Non-pigmented ciliary epithelial cell (primary cell): Measurements from ENCODE around the gene ZNF681.
"Not testable (repeated sequence)": the region's sequence is repeated elsewhere in the genome, so short reads cannot be mapped to it uniquely, and the experiment has no call there.

ENCODE experiments used
- DNase-seq: peaks from one replicate; pipeline ENCODE4 v3.0.0-alpha.2; 2010; ENCODE audit warnings: low read depth

Gene ZNF681

DNA sequence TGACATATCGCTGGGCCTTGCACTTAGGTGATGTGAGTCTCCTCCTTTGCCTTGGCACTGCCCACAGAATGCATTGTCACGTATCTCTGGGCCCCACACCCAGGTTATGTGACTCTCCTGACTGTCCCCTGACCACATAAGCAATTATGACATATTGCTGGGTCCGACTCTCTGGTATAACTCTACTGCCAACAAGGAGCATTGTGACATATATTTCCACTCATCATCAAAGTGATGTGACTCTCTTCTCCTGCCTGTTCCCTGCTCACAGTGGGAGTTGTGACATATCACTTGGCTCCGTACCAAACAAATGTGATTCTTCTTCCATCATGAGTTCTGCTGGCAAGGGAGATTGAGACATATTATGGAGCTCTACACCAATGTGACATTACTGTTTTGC, 15.4 kb upstream of the ZNF681 start:
- DNase-seq: no peak

DNA sequence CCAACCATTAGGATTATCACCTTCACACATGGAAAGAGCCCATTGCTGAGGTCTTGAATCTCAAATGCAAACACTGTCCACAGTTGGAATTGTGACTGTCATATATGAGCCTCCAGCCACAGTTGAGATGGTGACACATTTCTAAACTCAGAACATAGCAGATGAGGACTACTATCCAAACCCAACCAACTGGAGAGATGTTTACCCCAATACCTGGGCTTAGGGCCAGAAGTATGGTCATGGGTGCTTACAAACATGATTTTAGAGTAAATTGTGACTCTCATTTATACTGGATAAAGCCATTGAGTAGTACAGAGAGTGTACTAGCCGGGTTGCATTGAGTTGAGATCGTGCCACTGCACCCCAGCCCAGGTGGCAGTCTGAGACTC, 14.0 kb upstream of the ZNF681 start:
- DNase-seq: no peak

DNA sequence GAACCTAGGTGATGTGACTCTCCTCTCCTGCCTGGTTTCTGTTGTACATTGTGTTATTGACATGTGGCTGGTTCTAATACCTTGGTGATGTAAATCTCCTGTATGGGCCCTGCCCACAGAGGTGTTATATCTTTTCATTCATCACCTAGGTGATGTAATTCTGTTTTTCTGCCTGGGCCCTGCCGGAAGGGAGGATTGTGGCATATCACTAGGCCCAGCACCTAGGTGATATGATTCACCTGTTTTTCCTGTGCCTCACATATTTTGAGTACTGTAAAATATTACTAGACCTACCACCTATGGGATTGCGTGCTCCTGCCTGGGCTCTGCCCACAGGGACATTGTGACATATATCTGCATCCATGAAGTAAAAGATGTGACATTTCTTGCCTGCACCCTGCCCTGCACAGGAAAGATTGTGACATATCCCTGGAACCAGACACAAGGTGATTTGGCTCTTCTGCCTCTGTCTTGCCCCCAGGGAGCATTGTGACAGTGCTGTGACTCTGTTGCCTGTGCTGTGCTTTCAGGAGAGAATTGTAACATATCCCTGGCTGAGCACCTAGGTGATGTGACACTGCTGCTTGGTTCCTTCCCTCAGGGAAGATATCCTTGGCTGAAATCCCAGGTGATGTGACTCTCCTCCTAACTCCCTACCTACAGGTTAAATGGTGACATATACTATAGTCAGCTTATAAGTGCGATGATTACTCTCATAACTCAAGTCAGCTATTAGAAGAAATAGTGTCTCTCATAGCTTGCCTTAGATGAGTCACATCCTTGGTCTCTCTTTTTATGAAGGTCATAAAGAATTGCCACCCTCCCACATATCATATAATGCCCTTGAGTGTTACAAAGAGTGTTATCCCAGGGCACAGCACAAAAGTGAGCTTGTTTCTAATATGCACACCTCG, 13.3 kb upstream of the ZNF681 start:
- no peak for DNase-seq

DNA sequence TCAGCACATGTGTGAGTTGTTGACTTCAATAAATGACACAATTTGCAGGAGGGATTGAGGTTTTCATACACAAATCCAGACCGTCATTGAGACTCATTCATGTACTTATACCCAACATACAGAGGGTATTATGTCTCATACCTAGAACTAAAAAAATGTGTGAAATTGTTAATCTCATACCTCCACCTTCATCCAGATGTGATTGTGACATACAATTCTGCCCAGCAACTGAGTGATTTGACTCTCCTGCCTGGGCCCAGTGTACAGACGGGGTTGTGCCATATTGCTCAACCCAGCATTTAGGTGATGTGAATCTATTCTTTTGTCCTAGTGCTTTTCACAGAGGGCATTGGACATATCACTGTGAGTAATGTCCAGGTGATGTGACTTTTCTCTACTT, 12.6 kb upstream of the ZNF681 start:
- no peak for DNase-seq

DNA sequence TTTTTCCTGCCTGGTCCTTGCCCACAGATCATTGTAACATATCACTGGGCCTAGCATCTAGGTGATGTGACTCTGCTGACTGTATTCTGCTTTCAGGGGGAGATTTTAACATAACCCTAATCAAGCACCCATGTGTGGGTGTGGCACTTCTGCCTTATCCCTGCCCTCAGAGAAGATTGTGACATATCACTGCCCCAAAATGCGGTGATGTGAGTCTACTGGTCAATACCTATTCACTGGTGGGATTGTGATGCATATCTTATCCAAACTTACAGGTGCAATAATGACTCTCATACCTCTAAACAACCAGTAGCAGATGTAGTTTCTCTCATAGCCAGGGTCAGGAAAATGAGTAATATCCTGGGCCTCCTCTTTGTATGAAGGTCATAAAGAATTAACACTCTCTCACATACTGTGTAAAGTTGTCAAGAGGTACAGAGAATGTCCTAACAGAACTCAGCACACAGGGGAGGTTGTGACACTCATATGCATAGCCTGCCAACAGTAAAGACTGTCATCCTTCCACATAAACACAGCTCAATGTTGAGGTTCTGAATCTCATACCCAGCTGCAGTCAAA, 12.1 kb upstream of the ZNF681 start:
- DNase-seq: no peak

DNA sequence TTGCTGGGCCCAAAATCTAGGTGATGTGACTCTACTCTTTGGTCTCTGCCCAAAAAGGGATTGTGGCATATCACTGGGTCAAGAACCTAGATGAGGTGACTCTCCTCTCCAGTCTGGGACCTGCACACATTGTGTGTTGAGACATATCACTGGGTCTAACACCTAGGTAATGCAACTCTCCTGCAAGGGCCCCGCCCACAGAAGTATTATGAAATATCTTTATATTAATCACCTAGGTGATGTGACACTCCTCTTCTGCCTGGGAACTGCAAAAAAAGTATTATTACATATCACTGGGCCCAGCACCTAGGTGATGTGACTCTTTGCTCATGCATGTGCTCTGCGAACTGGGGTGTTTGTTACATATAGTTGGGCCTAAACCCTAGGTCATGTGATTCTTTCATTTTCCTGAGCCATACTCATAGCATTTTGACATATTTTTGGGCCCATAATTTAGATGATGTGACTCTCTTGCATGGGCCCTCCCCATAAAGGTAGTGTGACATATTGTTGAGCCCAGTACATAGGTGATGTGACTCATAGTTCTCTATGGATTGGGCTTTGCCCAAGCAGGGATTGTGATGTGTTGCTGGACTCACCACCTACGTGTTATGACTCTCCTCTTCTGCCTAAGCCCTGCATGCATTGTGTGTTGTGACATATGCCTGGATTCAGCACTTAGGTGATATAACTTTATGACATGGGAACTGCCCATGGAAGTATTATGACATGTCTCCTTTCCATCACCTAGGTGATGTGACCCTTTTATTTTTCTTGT, 11.2 kb upstream of the ZNF681 start:
- DNase-seq: no peak

DNA sequence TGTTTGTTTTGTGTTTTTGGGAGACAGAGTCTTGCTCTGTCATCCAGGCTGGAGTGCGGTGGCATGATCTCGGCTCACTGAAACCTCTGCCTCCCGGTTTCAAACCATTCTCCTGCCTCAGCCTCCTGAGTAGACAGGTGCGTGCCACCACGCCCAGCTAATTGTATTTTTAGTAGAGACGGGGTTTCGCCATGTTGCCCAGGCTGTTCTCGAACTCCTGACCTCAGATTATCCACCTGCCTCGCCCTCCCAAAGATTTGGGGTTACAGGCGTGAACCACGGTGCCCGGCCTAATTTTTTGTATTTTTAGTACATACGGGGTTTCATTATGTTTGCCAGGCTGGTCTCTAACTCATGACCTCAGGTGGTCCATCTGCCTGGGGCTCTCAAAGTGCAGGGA, 8.3 kb upstream of the ZNF681 start:
- DNase-seq: no peak

DNA sequence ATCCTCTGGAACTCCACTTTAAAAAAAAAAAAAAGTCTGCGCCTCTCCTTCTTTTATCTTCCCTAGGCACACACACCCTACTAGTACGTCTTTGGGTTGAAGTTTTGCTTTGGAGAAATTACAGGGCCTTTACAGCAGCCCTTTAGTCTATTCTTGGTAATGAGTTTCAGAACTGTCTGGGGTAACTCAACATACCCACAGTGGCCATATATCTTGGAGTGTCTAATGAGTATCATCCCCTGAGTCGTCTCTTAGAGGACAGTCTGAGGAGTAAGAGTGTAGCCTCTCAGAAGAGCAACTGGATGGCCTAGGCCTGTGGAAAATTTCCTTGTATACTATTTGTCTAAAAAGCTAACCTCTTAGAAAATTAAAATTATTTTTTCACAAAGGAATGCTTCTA, 6.1 kb upstream of the ZNF681 start:
- DNase-seq: no peak

DNA sequence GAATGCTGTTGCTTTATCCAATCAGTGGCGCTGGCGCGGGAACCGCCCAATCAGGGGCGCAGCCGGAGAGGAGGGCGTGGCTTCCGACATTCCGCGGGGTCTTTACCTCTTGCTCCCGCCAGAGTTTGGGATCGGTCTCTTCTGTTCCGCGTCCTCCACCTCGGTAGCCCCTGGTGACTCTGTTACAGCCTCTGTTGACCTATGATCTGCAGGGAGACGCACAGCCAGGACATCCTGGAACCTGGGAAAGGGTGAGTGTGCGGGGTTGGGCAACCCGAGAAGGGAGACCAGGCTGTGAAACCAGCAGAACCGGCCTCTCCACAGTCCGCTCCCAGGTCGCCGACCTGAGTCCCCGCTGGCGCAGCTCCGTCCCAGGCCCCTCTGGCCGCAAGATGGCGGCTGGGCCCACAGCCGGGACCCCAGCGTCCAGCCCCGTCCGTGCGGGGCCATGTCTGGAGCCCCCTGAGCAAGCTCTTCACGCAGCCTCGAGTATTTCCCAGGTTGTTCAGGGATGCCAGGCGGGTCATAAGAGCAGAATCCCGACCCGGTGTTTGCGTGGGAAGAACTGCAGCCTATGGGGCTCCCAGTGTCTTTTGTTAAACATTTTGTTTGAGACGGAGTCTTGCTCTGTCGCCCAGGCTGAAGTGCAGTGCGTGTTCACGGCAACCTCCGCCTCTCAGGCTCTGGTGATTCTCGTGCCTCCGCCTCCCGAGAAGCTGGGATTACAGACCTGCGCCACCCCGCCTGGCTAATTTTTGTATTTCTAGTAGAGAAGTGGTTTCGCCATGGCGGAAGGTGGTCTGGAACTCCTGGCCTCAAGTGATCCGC, 4.4 kb upstream of the ZNF681 start:
- no peak for DNase-seq

DNA sequence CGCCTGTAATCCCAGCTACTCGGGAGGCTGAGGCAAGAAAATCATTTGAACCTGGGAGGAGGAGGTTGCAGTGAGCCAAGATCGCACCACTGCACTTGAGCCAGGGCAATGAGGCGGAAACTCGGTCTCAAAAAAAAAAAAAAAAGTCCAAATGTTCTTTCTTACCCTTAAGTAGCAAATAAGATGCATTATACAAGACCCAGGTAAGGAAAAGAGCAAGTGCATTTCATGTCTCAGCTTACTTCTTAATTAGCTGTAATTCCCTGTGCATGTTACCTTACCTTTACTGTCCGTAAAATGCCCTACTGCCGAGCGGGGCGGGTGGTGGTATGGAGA, 3.8 kb upstream of the ZNF681 start:
- no peak for DNase-seq

DNA sequence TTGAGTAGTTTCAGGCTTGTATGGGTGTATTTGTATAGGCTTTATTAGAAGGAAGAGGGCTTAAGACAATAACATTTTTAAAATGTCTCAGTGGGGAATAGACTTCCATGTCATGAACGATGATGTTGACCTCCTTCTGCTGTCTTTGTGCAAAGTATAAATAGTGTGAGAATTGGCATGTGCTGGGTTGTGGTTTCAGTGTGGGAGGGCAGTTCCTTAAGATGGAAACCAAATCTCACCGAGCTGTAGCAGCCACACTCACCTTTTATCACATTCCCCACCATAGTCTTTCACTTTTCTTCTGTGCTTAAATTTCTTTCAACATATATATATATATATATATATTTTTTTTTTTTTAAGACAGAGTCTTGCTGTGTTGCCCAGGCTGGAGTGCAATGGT, 1.6 kb upstream of the ZNF681 start:
- DNase-seq: not testable (repeated sequence)

DNA sequence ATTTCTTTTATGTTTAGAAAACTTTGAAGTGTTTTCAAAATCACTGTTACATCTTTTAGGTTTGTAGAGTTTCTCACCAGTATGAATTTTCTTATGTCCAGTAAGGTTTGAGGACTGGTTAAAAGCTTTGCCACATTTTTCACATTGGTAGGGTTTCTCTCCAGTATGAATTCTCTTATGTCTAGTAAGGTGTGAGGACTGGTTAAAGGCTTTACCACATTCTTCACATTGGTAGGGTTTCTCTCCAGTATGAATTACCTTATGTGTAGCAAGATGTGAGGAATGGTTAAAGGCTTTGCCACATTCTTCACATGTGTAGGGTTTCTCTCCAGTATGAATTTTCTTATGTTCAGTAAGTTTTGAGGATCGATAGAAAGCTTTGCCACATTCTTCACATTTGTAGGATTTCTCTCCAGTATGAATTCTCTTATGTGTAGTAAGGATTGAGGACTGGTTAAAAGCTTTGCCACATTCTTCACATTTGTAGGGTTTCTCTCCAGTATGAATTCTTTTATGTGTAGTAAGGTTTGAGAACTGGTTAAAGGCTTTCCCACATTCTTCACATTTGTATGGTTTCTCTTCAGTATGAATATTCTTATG, 15.0 kb downstream of the ZNF681 start:
- DNase-seq: not testable (repeated sequence)

DNA sequence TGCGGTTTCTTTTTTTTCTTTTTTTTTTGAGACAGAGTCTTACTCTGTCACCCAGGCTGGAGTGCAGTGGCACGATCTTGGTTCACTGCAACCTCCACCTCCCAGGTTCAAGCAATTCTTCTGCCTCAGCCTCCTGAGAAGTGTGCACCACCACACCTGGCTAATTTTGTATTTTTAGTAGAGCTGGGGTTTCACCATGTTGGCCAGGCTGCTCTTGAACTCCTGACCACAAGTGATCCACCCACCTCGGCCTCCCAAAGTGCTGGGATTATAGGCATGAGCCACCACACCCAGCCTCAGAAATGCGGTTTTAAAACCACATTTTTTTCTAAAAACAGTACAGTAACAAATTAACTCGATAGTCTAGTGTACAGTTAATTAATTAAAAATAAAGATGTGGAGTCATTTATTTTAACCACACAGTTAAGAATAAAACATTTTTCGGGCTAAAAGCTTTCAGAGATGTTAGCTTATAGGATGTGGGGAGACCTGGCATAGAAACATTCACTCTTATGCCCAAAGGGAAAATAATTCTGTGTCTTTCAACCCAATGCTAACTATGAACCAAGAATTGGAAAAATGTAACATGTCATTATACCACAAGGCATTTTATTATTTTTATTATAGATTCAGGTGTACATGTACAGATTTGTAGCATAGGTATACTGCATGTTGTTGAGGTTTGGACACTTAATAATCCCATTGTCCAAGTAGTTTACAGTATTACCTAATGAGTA, 27.8 kb downstream of the ZNF681 start:
- not testable (repeated sequence) for DNase-seq

DNA sequence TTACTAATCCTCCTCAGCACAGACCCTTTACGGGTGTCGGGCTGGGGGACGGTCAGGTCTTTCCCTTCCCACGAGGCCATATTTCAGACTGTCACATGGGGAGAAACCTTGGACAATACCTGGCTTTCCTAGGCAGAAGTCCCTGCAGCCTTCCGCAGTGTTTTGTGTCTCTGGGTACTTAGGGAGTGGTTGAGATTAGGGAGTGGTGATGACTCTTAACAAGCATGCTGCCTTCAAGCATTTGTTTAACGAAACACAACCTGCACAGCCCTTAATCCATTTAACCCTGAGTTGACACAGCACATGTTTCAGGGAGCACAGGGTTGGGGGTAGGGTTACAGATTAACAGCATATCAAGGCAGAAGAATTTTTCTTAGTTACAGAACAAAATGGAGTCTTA, 34.5 kb downstream of the ZNF681 start:
- DNase-seq: not testable (repeated sequence)

DNA sequence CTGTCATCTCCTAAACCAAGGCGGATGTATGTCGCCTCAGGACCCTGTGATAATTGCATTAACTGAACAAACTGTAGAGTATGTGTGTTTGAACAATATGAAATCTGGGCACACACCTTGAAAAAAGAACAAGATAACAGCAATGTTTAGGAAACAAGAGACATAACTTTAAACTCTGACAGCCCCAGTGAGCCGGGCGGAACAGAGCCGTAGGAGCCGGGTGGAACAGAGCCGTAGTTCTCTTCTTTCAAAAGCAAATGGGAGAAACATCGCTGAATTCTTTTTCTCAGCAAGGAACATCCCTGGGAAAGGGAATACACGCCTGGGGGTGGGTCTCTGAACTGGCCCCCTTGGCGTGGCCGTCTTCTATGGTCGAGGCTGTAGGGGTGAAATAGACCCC, 39.9 kb downstream of the ZNF681 start:
- no peak for DNase-seq

DNA sequence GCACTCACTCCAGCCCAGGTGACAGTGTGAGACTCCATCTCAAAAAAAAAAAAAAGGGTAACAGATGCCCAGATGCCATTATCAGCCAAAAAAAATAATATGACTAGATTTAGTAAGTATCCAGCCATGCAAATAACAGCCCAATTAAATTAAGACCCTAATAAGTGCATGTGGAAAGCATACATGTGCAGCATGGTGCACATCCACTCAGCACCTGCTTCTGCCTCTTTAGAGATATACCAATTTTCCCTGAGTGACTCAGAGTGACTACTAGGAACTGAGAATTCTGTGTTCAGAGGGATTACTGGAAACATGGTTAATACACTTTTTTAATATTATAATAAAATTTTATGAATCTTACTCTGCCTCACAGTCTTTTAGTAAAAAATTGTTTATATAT, 41.9 kb downstream of the ZNF681 start:
- no peak for DNase-seq

DNA sequence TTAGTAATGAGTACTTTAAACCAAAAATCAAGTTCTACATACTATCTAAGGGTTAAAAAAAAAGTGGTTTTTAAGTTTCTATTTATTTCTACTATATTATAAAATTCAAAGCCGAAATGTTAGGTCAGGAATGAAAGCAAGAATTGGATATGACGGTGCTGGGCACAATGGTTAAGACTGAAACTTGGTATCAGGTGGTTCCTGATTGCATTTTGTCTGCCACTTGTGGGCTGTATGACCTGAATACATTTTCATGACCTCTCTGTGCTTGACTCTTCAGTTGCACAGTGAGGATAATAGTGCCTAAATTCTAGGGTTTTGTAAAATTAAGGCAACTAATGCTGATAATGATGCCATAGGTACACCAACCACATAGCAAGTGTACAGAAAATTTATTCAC, 49.3 kb downstream of the ZNF681 start:
- no peak for DNase-seq

DNA sequence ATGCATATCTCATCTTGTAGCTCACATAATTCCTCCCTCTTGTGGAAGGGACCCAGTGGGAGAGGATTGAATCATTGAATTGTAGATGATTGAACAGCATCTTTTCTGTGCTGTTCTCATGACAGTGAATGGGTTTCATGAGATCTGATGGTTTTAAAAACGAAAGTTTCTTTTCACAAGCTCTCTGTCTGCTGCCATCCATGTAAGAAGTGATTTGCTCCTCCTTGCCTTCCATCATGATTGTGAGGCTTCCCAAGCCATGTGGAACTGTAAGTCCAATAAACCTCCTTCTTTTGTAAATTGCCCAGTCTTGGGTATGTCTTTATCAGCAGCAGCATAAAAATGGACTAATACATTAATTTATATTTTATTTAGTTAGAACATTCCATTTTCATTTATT, 52.0 kb downstream of the ZNF681 start:
- no peak for DNase-seq

DNA sequence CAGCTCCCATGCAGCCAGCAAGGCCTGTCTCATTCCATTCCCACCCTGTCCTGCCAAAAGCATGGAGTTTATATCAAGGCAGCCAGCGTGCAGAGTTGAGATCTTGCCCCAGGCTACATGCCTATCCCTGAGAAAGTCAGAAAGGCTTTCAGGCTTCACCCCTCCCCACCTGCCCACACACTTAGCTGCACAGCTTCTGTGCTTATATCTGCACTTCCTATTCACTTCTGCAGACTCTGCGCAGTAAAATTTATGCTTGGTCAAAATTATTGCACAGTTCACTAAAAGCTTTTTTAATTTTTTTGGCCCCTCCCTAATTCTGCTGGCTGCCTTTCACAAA, 59.2 kb downstream of the ZNF681 start:
- DNase-seq: no peak

DNA sequence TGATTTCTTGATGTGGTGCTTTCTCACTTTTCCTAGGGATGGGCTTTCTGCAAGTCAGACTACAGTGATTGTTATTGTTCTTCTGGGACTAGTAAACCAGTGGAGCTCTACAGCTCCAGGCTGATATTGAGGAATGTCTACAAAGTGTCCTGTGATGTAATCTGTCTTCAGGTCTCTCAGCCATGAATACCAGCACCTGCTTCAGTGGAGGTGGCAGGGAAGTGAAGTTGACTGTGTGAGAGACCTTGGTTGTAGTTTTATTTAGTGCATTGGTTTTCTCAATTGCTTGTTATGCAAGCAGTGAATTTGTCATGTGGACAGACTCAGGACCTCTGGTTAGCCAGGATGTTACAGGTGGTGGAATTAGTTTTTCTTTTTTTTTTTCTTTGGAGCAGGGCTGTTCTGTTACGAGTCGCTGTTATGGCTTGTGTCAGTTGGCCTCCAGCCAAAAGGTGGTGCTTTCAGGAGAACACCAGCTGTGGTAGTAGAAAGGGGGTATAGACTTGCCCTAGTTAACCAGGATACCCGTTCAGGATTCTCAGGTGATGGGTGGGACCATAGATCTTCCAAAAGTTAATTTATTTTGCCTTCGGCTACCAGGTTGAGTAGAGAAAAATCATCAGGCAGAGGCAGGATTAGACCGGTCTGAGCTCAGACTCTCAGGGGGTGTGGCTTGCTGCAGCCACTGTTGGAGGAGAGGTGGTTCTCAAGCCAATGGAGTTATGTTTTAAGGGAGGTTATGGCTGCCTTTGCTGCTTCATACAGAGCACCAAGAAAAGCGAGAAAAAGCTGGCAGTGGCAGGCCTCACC, 59.8 kb downstream of the ZNF681 start:
- DNase-seq: no peak
